ENCODE measurements around the gene ACTN1. TPM values are rescaled to one million over a fixed set of nuclear protein-coding genes. Genes with fewer than 3 reads are reported as not detected.

The ACTN1 gene
- total RNA-seq, 1 donor from 2014 or later: 60.1 TPM

DNA sequence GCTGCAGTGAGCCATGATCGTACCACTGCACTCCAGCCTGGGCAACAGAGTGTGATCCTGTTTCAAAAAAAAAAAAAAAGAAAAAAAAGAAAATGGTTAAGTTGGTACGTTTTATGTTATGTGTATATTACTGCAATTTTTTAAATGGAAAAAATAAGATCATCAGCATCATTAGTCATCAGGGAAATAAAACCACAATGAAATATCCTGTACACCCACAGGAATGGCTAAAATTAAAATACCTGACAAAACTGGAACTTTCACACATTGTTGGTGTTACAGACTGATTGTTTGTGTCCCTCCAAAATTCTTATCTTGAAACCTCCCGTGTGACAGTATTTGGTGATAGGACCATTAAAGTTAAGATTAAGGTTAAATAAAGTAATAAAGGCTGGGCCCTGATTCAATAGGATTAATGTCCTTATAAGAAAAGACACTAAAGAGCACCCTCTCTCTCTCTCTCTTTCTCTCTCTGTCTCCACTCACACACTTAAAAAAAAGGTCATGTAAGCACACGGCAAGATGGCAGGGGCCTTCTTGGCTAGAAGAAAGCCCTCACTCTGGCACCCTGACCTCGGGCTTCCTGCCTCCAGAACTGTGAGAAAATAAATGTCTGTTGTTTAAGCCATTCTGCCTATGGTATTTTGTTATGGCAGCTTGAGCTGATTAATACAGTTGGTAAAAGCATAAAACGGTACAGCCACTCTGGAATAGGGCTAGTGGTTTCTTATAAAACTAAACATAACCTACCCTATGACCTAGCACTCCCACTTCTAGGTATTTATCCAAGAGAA, 137.9 kb downstream of the ACTN1 start:
- no peak for ATAC-seq
- DNase-seq (ENCODE audit: low spot score): no peak

DNA sequence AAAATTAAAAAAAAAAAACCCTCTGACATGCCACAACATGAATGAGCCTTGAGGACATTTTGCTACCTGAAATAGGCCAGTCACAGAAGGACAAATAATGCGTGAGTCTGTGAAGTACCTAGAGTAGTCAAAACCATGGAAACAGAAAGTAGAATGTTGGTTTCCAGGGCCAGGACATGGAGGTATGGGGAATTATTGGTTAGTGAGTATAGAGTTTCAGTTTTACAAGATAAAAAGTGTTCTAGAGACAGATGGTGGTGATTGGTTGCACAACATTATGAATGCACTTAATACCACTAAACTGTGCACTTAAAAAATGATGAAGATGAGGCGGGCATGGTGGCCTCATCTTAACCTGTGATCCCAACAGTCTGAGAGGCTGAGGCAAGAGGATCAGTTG, 138.6 kb downstream of the ACTN1 start:
- DNase-seq (ENCODE audit: low spot score) (no peak), ATAC-seq (no peak)

DNA sequence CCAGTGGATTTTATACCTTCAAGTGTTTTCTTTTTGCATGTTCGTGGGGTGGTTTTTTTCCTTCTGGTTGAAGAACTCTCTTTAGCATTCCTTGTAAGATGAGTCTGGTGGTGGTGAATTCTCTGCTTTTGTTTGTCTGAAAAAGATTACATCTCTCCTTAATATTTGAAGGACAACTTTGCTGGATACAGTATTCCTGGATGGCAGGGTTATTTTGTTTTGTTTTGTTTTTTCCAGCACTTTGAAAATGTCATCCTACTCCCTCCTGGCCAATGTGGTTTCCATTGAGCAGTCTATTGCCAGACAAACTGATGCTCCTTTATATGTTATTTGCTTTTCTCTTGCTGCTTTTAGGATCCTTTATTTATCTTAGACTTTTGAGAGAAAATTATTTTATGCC, 143.0 kb downstream of the ACTN1 start:
- ATAC-seq (no peak), DNase-seq (ENCODE audit: low spot score) (no peak)

DNA sequence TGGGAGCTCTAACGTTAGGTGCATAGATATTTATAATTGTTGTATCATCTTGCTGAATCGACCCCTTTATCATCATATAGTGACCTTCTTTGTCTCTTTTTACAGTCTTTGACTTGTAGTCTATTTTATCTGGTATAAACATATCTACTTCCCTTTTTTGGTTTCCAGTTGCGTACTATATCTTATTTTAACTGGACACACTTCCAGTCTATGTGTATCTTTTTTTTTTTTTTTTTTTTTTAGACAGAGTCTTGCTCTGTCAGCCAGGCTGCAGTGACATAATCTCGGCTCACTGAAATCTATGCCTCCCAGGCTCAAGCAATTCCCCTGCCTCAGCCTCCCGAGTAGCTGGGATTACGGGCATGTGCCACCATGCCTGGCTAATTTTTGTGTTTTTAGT, 144.3 kb downstream of the ACTN1 start:
- ATAC-seq: no peak
- no peak for DNase-seq (ENCODE audit: low spot score)

DNA sequence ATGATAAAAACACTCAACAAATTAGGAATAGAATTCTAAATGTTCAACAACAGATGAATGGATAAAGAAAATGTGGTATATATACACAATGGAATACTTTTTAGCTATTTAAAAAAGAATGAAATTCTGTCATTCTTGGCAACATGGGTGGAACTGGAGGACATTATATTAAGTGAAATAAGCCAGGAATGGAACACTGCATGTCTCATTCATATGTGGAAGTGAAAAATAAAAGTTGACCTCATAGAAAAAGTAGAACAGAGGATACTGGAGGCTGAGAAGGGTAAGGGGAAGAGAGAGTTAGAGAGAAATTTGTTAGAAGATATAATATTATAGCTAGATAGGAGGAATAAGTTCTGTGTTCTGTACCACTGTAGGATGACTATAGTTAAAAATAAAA, 150.4 kb downstream of the ACTN1 start:
- DNase-seq (ENCODE audit: low spot score) (no peak), ATAC-seq (no peak)

DNA sequence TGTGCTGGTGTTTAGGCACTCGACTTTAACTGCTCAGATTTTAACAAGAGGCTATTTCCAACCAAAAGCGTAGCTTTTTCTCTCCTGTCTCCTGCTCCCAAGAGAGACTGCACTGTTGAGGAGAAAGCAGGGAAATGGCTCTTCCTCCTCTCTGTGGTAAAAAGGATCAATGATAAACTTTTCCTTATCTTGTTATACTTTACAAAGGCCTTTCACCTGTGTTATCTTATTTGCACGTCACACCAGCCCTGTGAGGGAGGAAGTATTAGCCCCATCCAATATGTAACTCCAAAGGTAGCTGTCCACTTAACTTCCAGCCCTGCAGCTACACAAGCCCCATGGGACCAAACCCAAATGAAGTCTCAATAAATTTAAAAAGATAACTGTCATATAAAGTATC, 153.4 kb downstream of the ACTN1 start:
- ATAC-seq (peak; percentile 25), DNase-seq (ENCODE audit: low spot score) (peak; percentile 74)

DNA sequence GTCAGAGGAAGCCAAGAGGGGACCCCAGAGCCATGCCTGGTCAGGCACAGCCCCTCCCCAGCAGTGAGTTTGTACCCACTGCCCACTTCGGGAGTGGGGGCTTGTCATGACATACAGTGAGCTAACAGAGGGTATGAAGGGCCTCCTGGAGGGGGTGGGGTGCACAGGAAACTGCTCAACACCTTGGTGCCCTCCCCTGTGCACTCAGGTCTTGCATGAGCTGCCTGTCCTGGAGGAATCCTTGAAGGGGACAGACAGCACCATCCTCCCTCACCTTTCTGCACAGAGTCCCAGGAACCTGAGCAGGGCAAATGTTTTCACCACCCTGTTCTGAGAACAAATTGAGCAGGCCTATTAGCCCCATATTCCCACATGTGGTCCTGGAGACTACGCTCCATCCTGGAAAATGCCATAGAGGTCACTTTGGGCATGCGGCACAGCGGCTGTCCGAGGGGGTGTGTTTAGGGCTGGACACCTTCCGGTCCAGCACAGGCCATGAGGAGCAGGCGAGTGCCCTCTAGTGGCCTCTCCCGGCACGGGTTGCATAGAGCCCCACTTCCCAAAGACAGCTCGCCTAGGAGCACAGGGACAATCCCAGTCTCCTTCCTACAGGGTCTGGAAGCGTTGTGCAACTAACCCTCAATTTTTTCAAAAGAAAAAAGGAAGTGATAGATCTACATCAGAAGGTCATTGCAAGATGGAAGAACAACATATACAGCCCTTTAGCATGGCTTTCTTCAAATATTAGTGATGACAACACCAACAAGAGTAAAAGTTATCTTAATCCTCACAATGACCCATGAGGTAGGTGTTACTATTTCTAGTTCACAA, 154.4 kb downstream of the ACTN1 start:
- DNase-seq (ENCODE audit: low spot score) (peak; percentile 96), ATAC-seq (peak; percentile 67)

DNA sequence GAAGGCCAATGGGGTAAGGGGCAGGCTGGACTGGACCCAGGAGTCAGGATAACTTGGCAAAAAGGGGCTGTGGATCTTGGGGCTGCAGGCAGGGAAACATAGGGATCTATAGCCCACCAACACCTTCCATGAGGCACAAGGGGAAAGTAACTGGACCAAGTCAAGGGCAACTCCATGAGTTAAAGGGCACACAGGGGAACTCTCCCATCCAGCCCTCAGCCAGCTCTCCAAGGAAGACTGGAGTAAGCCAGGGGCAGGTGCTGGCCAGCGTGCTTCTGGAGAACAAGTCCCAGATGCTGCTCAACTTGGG, 154.9 kb downstream of the ACTN1 start:
- DNase-seq (ENCODE audit: low spot score) (no peak), ATAC-seq (peak; percentile 8)

Other genes with a start within 250 kb of the ACTN1 start
- gene ZFP36L1, start 186.2 kb downstream of the ACTN1 start, total RNA-seq: 236 TPM
- 31.9 TPM for gene DCAF5, start 173.8 kb upstream of the ACTN1 start, total RNA-seq
- 8.2 TPM for gene EXD2, start 212.2 kb upstream of the ACTN1 start, total RNA-seq